ENCODE measurements around the gene ENAH.
"Not testable (repeated sequence)": the region's sequence is repeated elsewhere in the genome, so short reads cannot be mapped to it uniquely, and the experiment has no call there.

The ENAH gene

GRCh38 chr1:225519166-225519863, 133.6 kb downstream of the ENAH start:
- TF ChIP-seq POLR2A (IDR thresholded peaks at IDR 0.05; ENCODE audit: low read length), result no peak
- no peak for TF ChIP-seq GATA1 (IDR thresholded peaks at IDR 0.05; ENCODE audit: low read depth, low read length)
- no peak for DNase-seq

GRCh38 chr1:225517697-225518096, 135.2 kb downstream of the ENAH start:
- no peak for DNase-seq
- TF ChIP-seq GATA1 (IDR thresholded peaks at IDR 0.05; ENCODE audit: low read depth, low read length) (no peak), POLR2A (IDR thresholded peaks at IDR 0.05; ENCODE audit: low read length) (no peak)

- DNase-seq, result no peak
- no peak for TF ChIP-seq POLR2A (IDR thresholded peaks at IDR 0.05; ENCODE audit: low read length)
- TF ChIP-seq GATA1 (IDR thresholded peaks at IDR 0.05; ENCODE audit: low read depth, low read length), result no peak
Measured at GRCh38 chr1:225517221-225517620, 135.7 kb downstream of the ENAH start.

- no peak for DNase-seq
Measured at GRCh38 chr1:225514671-225515081, 138.2 kb downstream of the ENAH start.

GRCh38 chr1:225513576-225513975, 139.3 kb downstream of the ENAH start:
- DNase-seq, result not testable (repeated sequence)

More at GRCh38 chr1:225514671-225515081, 138.2 kb downstream of the ENAH start:
- TF ChIP-seq GATA1 (IDR thresholded peaks at IDR 0.05; ENCODE audit: low read depth, low read length), result no peak
- TF ChIP-seq POLR2A (IDR thresholded peaks at IDR 0.05; ENCODE audit: low read length), result no peak

- TF ChIP-seq GATA1 (IDR thresholded peaks at IDR 0.05; ENCODE audit: low read depth, low read length) (no peak), POLR2A (IDR thresholded peaks at IDR 0.05; ENCODE audit: low read length) (no peak)
- DNase-seq, result no peak
Measured at GRCh38 chr1:225511828-225512381, 141.0 kb downstream of the ENAH start.

- not testable (repeated sequence) for DNase-seq
Measured at GRCh38 chr1:225510740-225511139, 142.2 kb downstream of the ENAH start.

- TF ChIP-seq GATA1 (IDR thresholded peaks at IDR 0.05; ENCODE audit: low read depth, low read length) (no peak), POLR2A (IDR thresholded peaks at IDR 0.05; ENCODE audit: low read length) (no peak)
- no peak for DNase-seq
Measured at GRCh38 chr1:225509770-225510169, 143.2 kb downstream of the ENAH start.

GRCh38 chr1:225509376-225509707, 143.6 kb downstream of the ENAH start:
- TF ChIP-seq GATA1 (IDR thresholded peaks at IDR 0.05; ENCODE audit: low read depth, low read length) (no peak), POLR2A (IDR thresholded peaks at IDR 0.05; ENCODE audit: low read length) (no peak)
- no peak for DNase-seq

- DNase-seq, result no peak
Measured at GRCh38 chr1:225508538-225509375, 144.2 kb downstream of the ENAH start.

GRCh38 chr1:225506727-225507126, 146.2 kb downstream of the ENAH start:
- no peak for DNase-seq
- no peak for TF ChIP-seq GATA1 (IDR thresholded peaks at IDR 0.05; ENCODE audit: low read depth, low read length)
- no peak for TF ChIP-seq POLR2A (IDR thresholded peaks at IDR 0.05; ENCODE audit: low read length)

More at GRCh38 chr1:225508538-225509375, 144.2 kb downstream of the ENAH start:
- TF ChIP-seq POLR2A (IDR thresholded peaks at IDR 0.05; ENCODE audit: low read length), result no peak
- no peak for TF ChIP-seq GATA1 (IDR thresholded peaks at IDR 0.05; ENCODE audit: low read depth, low read length)

- DNase-seq, result no peak
- no peak for TF ChIP-seq POLR2A (IDR thresholded peaks at IDR 0.05; ENCODE audit: low read length)
Measured at GRCh38 chr1:225504776-225505175, 148.1 kb downstream of the ENAH start.

GRCh38 chr1:225500624-225501192, 152.2 kb downstream of the ENAH start:
- no peak for DNase-seq

GRCh38 chr1:225498549-225499136, 154.3 kb downstream of the ENAH start:
- TF ChIP-seq GATA1 (IDR thresholded peaks at IDR 0.05; ENCODE audit: low read depth, low read length), result no peak
- no peak for TF ChIP-seq POLR2A (IDR thresholded peaks at IDR 0.05; ENCODE audit: low read length)

More at GRCh38 chr1:225500624-225501192, 152.2 kb downstream of the ENAH start:
- TF ChIP-seq POLR2A (IDR thresholded peaks at IDR 0.05; ENCODE audit: low read length) (no peak), GATA1 (IDR thresholded peaks at IDR 0.05; ENCODE audit: low read depth, low read length) (no peak)

More at GRCh38 chr1:225498549-225499136, 154.3 kb downstream of the ENAH start:
- no peak for DNase-seq

All from erythroblast (primary cell).